ENCODE data around the gene TOX2.

The TOX2 gene

DNA sequence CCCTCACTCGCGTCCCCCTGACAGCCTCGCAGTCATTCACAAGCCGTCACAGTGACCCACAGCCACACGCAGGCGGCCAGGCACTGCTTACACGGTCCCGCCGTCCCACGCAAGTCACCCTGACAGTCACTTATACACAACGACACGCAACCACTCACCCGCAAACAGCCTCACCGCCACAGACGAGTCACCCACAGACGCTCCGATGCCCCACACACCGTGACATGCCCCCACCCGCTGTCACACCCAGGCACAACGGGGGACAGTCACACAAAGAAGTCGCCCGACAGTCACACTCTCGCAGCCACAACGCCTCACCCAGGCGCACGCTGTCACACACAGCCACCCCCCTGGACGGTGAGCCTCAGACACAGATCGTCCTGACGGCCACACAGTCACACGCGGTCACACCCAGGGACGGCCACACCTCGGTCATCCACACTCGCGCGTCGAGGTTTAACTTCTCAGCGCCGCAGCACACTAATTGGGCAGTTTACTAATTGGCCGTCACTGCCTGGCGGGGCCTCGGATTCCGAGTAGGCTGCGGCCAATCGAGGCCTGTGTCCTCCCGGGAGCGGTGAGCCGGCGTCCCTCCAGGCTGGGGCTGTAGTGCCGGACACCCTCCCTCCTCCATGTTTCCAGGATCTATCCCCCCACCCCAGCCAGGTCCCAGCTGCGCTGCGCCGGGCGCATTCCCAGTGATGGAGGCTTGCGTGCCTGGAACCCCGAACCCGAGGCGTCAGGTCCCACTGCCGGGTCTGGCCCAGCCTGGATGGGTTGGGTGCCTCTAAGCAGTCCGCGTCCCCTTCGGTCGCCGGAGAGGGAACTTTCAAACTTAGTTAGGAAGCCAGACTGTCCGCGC, 790 bp downstream of the TOX2 start:
- peak; percentile 46 for DNase-seq (ENCODE audit: low read depth)

- DNase-seq (ENCODE audit: low read depth), result no peak
These were observed 1.6 kb downstream of the TOX2 start for GRCh38 chr20:43916073-43916880.

DNA sequence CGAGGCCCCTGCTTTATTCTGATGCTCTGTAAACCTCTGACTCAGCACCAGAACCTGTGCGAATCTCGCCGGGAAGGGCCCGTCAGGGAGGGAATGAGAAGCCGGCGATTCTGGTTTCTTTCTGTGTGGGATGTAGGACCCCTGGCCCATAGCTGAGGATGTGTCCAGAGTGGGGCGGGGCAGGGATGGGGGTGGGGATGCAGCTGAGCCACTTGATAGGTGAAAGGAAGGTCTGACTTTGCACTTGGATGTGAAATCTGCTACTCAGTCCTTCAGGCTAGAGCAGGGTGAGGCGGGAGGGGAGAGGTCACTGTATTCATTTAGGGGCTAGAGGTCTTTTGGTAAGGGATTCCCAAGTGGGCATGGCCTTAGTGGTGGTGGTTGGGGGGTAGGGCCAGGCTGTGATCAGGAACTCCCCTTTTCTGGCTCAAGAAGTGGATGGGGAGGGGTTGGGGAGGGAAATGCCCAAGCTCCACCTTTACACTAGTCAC, 2.3 kb downstream of the TOX2 start:
- DNase-seq (ENCODE audit: low read depth), result no peak

DNA sequence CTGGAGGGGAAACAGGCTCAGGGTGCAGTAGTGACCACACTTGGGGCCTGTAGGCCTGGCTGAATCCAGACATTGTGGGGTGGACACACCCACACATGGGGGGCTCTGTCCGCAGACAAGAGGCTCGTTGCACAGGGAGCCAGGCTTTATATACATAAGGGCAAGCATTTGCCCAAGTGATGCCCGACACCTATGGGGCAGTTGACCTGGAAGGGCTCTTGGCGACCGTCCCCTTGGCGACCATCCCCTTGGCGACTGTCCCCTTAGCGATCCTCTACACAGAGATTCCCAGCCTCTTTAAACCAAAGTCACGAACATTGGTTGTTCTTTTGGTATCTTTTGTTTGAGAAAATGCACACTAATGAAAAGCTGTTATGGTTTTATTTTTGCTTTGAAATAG, 2.7 kb downstream of the TOX2 start:
- no peak for DNase-seq (ENCODE audit: low read depth)

DNA sequence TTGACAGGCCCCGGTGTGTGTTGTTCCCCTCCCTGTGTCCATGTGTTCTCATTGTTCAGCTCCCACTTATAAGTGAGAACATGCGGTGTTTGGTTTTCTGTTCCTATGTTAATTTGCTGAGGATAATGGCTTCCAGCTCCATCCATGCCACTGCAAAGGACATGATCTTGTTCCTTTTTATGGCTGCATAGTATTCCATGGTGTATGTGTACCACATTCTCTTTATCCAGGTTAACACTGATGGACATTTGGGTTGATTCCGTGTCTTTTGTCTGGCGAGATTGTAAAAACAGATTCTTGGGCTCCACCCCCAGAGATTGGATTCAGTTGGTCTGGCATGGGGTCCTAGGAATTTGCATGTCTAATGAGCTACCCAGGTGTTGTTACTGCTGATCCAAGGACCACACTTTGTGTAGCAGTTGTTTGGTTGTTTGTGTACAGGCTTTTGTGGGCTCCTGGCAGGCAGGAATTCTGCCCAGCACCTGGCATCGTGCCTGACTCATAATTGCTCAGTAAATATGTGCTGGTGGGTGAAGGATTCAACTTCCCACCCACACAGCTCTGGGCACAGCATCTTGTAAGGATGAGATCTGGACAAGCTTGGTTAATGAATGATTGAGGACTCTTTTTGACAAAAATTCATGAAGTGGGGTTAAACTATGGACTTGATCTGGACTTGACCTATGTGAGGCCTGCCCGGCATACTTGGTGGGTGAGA, 5.2 kb downstream of the TOX2 start:
- no peak for DNase-seq (ENCODE audit: low read depth)

DNA sequence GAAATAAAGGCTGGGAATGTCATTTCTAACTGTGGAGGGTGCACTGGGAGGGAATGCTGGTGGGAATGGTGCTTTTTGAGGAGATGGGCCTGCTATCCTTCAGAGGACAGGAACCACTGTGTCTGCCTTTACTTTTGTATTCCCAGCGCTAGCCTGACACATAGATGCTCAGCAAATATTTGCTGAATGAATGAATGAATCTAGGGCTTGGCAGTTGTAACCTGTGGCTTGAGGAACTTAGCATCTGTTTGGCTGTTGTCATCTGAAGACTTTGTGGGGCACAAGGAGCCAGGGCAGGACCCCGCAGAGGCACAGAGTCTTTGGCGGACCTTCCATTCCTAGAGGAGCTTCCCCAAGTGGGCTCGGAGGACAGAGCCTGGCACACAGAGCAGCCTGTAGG, 6.1 kb downstream of the TOX2 start:
- no peak for DNase-seq (ENCODE audit: low read depth)

- no peak for DNase-seq (ENCODE audit: low read depth)
These were observed 6.7 kb downstream of the TOX2 start for GRCh38 chr20:43921227-43921780.

DNA sequence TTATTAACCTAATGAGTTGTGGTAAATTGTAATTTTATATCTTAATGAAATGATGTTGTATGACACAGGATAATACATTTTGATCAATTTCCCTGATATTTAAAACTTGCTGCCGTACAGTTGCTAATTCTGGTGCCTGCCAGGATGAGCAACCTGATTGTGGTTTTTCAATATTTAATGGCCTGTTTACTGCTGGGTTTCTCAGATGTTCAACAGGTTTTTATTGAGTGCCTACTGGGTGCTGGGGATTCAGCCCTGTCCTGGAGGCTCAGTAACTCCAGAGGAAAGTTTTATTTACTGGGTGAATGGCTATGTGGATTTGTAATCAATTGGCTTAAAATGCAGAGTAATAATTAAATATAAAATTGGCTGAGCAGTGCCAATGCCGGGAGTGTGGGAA, 8.0 kb downstream of the TOX2 start:
- DNase-seq (ENCODE audit: low read depth), result no peak

GRCh38 chr20:43923322-43923721, 8.7 kb downstream of the TOX2 start:
- no peak for DNase-seq (ENCODE audit: low read depth)

- no peak for DNase-seq (ENCODE audit: low read depth)
These were observed 9.3 kb downstream of the TOX2 start for GRCh38 chr20:43923917-43924316.

DNA sequence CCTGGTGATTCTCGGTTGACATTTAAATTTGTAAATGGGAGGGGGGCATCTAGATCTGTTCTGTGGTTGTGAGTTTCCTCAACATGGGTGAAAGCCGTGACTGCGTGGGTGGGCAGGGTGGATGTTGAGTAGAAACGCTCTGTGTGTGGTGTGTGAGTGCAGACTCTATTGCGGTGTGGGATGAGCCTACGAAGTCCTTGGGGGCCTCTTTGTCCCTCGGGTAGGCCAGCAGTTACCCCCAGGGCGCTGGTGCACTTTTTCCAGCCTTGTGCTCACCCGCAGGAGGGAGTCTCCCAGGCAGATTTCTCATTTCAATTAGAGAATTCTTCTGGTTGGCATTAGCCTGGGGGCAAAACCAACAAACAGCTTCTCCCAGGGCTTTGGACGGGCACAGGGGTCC, 10.6 kb downstream of the TOX2 start:
- peak; percentile 63 for DNase-seq (ENCODE audit: low read depth)

DNA sequence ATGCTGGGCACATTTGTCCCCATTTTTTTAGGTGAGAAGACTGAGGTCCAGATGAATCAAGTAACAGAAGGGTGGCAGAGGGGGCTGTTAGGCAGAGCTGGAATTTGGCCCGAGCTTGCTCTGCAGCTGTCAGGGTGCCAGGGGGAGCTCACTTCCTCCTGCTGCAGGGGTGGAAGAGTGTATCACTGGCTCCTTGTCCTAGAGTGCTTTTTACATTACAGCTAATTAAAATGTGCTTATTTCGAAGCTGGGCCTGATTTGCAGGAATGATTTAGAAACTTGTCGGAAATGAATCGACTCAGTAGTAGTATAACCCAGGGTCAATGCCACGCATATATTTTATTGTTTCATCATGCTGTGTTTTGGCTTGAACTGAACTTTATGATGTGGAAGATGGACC, 11.1 kb downstream of the TOX2 start:
- DNase-seq (ENCODE audit: low read depth), result no peak

DNA sequence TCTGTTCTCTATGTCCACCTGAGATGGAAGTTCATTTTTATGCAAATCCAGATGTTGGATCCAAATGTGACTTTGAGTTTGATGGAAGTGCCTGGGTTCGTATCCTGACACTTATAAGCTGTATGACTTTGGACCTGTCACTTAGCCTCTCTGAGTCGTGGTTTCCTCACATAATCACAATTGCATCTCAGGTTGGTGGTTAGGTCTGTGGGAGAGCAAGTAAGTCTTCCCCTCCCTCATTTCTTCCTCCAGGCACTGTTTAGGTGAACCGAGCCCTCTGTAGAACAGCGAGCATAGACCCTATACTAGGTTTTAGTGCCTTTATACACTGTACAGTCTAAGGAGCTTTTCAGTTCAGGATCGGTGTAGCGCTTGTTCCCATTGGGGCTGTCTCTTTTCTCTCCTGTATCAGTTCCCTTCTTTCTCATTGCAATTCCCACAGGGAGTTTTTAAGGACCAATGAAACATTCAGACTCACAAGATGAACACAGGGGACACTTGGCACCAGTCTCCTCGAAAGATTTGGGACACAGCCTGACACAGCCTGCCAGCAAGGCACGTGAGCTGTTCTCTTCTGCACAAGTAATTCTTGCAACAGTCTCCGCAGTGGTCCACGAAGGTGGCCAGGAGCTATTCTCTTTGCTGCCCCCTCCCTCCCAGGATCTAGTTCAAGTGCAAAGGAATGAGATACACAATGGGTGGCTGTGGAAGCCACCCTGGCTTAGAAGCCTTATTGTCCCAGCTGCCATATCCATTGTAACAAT, 11.8 kb downstream of the TOX2 start:
- DNase-seq (ENCODE audit: low read depth), result no peak

DNA sequence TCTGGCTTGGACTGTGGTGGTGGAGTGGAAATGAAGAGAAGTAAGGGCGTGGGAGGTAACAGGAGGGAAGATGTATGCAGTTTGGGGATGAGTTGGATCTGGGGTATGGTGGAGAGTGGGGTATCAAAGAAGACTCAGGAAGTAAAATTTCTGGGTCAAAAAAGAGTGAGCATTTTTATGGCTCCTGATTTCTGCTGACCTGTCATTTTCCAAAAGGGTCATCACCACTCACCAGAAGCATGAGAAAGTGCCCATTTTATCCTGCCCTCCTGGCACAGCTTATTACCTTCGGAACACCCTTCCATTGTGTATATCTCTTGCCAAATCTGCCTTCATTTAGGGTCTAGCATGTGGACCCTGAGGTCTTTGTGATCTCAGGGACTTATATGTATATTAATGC, 17.3 kb downstream of the TOX2 start:
- no peak for DNase-seq (ENCODE audit: low read depth)

DNA sequence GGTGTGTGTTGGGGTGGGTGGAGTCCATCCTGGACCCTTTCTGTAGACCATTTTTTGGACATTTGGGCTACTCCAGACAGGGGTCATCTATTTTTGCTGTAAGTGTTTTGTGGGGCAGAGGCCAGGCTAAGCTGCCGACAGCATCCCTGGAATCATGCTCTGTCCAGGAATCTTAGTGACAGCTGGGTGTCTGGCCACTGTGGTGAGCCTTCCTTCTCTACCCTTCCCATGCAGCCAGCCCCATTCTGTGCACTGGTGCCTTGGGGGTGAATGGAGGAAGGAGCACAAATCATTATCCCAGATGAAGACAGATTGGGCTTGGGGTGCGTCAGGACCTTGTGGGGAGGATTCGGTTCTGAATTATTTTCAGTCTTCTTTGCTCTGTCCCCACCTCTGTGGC, 20.2 kb downstream of the TOX2 start:
- DNase-seq (ENCODE audit: low read depth), result no peak

DNA sequence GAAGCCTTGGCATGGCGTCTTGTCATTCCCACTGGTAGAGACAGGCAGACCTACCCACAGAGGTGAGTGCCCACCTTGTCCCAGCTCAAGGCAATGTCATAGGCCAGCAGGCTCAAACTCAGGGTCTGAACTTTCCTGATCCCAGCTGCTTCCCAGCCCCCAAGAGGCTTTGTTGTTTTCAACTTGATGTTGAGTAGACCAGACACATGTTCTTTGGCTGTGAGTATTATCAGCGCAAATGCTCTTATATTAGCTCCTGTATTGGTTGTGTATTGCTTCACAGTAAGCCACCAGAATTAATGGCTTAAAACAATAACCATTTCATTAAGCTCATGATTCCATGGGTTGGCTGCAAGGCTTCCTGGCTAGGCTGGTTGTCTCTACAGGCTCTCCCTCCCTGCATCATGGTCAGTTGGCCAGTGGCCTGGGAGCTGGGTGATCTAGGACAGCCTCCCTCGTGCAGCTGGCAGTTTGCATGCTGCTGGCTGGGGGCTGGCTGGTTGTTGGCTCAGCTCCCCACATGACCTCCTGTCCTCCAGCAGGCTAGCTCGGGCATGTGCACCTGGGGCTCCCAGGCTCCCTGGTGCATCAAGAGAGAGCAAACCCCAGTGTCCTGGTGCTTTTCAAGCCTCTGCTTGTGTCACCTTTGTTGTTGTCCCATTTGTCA, 21.6 kb downstream of the TOX2 start:
- DNase-seq (ENCODE audit: low read depth), result no peak

DNA sequence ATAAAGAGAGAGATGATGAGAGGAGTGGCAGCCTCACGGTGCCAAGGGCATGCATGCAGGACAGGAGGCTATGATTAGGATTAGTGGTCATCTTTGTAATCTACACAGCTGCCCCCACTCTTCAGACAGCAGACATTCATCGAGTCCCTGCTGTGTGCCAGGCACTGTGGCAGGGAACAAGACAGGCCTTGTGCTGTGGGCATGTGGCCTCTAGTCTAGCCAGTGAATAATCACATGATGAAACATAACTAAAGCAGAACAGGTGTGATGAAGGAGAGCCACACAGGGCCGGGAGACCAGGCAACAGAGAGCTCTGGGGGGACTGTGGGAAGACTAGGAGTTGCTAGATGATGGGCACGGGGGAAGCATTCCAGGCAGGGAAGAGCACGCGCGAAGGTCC, 22.2 kb downstream of the TOX2 start:
- no peak for DNase-seq (ENCODE audit: low read depth)

DNA sequence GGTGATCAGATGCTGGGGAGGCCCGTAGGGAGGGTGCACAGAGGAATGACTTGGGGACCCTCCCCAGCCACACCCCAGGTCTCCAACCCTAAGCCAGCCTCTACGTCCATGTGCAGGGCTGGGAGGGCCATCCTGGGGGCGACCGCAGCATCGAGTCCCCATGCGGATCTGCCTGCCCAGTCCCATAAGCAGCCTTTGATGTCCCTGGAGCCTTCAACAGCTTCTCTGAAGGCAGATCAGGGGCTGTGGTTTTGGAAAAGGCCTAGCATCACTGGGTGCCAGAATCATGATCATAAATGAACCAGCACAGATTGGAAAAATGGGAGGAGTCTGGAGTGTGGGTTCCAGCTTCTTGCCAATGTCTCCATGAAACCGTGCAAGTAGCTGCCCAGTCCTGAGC, 22.9 kb downstream of the TOX2 start:
- DNase-seq (ENCODE audit: low read depth), result no peak

- DNase-seq (ENCODE audit: low read depth), result no peak
These were observed 23.5 kb downstream of the TOX2 start for GRCh38 chr20:43938017-43938655.
